Hematopoietic multipotent progenitor cell treated with erythropoietin and hydrocortisone succinate and interleukin-3 and kit ligand, for 17 days (in vitro differentiated cells): Measurements from ENCODE around the gene CABLES2.
A peak's percentile ranks its signal among the peaks of the same experiment; 100 is the strongest.

Experiments
- DNase-seq: peaks from one replicate; pipeline ENCODE4 v3.0.0-alpha.2; 2015; ENCODE audit warnings: low spot score

CABLES2 gene, protein sequence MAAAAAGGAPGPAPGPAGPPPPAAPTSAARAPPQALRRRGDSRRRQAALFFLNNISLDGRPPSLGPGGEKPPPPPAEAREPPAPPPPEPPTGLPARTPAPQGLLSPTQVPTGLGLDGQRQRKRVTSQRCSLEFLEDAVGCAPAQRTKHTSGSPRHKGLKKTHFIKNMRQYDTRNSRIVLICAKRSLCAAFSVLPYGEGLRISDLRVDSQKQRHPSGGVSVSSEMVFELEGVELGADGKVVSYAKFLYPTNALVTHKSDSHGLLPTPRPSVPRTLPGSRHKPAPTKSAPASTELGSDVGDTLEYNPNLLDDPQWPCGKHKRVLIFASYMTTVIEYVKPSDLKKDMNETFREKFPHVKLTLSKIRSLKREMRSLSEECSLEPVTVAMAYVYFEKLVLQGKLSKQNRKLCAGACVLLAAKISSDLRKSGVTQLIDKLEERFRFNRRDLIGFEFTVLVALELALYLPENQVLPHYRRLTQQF

GRCh38 chr20:62407221-62407992, at the start of gene CABLES2:
Gene CABLES2, minus strand, starts transcription at chr20:62407285. Its CDS starts 9 bp downstream, at chr20:62407276.
- peak; percentile 92 for DNase-seq

DNA sequence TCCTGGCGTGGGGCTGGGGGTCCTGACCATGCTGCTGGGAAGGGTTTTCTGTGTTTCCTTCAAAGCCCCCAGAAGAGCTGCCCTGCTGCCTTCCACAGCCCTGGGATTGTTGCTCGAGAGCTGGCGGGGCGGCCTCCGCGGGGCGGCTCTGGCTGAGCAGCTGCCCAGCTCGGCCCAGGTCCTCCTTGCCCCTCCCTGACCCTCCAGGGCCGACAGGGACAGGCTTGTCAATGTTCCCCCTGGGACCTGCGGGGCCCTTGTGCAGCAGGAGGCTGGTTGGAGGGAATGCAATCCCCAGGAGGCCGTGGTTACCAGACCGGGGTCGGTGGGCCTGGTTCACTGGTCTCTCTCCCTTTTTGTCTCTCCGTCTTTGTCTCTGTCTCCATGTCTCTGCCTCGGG, 48.8 kb upstream of the CABLES2 start:
- DNase-seq: no peak

DNA sequence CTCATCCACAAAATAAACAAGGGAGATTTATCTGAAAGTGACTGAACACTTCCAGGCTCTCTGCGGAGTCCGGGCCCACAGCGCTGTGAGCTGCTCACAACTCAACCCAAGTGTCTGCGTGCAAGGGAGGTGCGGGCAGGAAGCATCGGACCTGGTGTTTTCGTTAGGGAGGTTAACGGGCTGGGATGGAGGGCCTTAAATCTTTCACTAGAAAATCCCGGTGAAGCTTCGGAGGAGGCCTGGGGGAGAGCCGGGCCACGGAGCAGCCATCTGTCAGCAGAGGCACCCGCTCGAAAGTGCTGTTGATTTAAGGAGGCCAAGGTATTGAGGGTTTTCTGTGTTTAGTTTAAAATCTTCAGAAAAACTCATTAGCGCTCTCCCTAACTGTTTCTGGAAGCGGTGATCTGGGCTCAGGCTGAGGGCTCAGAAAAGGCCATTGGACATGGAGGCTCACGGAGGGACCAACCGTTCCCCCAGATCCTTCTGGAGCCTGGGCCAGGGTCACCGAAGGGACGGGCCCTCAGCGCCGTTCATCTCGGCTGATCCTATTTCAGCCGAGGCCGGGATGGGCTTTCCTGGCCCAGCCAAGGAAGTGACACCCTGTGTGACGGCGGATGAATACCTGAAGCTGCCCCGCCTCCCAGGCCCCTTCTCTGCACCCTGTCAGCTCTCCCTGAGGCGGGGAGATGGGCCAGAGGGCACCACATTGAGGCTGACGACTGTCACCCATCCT, 48.0 kb upstream of the CABLES2 start:
- DNase-seq: no peak

GRCh38 chr20:62453186-62453808, 46.2 kb upstream of the CABLES2 start:
- DNase-seq: no peak

DNA sequence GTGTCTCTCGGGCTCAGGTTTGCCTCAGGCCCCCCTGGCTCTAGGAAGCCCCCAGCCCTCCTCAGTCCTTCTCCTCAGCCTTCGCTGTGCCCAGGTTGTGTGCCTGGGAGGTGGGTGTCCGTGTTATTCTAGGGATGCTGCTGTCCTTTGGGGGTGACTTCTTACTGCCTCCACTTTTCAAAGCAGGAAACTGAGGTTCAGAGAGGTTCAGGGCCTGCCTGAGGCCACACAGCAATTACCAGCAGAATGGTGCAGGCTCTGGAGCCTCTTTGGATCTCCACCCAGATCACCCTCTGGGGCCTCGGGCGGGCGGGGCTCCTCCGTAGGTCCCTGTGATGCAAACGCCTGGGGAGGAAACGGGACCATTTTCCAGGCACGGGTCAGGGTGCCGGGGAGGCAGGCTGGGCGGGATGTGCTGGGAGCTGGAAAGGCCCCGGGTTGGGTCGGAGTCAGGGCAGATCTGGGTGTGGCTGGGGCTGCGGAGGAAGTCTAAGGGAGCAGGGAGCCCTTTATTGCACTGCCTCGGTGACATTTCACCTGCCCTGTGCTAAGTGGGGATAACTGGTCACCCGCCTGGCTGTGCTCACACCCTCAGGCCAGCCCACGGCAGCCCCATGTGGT, 45.5 kb upstream of the CABLES2 start:
- DNase-seq: no peak

GRCh38 chr20:62451970-62452369, 44.9 kb upstream of the CABLES2 start:
- DNase-seq: no peak

DNA sequence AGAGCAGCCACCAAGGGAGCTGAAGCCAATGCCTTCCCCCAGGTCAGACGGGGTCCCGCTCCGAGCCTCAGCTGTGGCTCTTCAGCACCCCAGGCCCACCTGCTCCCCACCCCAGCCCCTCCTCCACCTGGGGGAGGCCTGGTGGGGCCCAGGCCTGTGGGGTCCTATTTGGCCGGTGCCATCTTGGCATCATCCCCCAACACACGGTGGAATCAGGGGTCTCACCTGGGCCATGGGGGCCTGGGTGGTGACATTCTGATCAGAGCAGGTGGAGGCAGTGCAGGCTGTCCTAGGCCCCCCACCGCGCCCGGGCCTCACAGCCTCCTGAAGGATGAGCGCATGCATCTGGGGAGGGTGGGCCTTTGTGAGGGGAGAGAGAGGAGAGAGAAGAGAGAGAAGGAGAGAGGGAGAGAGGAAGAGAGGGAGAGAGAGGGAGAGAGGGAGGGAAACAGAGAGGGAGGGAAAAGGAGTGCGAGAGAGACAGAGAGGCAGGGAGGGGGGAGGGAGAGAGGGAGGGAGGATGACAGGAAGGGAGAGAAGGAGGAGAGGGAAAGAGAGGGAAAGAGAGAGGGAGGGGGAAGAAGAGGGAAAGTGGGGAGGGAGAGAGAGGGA, 44.2 kb upstream of the CABLES2 start:
- no peak for DNase-seq

DNA sequence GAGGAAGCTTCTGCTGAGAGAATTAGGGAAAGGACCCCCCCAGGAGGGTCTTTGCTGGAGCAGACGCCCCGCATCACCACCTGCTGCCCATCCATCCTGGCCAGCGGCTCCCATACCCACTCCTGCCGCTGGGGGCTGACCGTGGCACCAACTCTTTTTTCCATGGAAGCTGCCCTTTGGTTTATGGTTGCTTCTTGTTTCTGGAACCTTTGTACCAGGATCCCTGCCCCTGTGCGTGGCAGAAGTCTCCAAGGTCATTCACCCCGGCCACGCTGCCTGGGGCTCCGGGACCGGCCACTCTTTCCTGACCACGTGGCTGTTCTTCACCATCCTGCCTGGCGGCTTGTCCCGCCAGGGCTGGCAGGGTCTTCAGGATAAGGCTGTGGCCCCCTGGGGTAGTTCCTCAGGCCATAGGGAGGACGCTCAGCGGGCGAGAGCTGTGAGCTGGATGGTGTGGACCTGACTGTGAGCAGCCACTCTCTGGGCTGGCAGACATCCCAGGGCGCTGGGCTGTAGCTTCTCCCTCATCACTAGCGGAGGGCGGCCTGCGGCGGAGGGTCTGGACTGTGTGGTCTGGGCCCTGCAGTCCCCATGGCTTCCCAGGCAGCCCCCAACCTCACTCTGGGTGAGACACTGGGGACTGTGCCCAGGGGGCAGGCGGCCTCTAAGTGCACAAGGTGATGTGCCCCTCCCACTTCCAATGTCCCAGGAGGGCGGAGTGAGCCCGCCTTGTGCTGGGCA, 43.0 kb upstream of the CABLES2 start:
- no peak for DNase-seq

DNA sequence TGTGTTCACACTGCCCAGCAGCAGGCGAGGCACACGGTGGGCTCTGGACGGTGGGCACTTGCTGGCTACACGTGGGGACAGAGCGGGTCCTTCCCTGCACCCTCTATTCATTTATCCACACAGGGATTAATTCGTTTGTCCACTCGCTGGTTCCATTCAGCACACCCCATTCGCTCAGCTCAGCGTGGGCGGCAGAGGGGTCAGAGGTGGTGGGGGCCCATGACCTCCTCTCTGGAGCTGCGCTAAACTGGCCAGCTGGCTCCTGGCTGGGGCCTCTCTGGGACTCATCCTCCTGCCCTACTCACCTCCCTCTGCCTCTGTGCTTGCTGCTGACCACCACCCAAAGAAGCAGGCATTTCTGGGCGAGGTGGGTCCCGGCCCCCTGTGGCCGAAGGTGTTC, 41.7 kb upstream of the CABLES2 start:
- no peak for DNase-seq

DNA sequence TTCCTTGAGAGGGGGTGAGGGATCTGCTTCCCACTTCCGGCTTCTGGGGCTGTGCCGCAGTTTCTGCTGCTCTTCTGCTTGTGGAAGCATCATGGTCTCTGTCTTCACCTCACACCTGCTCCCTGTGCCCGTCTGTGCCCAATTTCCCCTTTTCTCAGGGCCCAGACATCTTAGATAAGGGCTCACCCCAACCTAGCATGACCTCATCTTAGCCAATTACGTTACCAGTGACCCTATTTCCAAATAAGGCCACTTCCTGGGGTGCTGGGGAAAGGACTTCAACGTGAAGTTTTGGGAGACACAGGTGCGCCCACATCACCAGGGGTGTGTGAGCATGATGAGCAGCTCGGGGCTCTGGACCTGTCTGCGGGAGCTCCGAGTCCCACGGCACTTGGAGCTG, 41.0 kb upstream of the CABLES2 start:
- DNase-seq: no peak

DNA sequence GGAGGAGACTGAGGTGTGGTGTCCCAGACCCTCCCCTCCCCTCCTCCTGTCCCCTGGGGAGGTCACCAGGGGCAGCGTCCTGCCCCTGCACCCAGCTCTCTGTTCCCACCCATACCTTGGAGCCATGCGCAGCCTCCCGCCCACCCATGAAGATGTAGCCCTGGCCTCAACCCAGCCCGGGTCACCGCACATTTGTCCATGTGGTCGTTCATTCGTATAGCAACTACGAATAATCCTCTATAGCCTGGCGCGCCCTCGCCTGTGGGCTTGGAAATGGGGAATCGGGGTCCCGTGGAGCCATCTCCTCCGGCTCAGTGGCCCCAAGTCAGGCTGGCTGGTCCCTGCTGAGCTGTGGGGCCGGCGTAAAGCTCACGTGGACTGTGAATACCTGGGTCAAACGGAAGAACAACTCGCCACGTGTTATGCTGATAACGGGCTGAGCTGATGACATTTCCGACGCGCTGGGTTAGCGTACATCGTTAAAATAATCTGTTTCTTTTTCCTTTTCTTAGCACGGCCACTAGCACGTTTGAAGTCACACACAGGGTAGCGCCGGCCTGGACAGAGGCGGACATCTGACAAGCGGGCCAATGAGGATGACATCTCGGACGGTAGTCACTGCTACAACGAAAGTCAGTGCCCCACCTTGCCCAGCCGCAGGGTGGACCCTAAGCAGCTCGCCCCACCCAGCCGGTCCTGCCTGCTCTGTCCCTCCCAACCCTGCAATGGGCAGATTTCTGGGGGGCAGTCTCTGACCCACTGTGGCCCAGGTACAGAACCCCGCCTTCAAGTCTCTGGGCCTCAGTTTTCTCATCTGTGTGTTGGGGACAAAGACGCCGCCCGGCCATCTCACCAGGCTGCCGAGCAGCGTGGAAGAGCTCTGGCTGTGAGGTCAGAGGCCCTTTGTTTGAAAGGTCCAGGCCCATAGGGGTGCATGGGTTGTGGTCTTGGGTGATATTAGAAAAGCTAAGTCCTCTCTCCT, 40.1 kb upstream of the CABLES2 start:
- DNase-seq: no peak

DNA sequence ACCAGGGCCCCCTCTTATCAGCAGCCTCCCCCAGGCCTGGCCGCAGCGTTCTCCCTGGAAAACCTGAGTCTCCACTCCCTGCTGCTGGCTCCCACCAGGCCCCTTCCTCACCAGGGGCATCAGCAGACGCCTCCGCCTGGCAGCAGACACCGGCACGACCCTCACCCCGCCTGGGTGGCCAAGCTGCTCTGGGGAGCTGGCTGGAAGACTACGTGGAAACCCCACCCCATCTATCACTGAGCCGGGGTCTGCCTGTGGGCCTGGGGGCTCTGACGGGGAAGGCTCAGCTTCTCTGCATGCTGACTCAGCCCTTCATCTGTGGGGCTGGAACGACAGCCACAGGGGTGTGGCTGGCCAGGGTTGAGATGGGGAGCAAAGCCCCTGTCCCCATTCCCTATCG, 39.4 kb upstream of the CABLES2 start:
- DNase-seq: no peak

DNA sequence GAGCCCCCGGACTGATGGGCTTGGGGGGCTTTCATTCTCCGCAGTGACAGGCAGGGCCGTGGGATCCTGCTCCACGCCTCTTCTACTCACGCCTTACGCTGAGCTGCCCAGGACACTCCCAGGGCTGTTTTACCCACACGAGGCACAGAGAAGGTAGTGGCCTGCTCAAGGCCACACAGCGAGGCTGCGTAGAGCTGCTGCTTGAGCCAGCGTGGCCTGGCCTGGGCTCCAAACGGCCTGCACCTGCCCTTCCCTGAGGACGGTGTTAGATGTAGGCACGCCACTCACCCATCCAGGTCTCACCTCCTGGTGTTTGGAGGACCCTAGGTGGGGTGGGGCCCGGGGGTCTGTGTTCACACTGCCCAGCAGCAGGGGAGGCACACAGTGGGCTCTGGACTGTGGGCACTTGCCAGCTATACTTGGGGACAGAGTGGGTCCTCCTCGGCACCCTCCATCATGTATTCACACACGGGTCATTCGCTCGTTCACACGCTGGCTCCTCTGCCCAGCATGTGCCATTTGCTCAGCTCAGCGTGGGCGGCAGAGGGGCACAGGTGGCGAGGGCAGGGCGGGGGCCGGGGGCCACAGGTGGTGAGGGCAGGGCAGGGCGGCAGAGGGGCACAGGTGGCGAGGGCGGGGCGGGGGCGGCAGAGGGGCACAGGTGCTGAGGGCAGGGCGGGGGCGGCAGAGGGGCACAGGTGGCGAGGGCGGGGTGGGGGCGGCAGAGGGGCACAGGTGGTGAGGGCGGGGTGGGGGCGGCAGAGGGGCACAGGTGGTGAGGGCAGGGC, 38.7 kb upstream of the CABLES2 start:
- no peak for DNase-seq

GRCh38 chr20:62444286-62444685, 37.2 kb upstream of the CABLES2 start:
- DNase-seq: no peak

GRCh38 chr20:62441987-62442539, 35.0 kb upstream of the CABLES2 start:
- DNase-seq: no peak

GRCh38 chr20:62439218-62439617, 32.1 kb upstream of the CABLES2 start:
- DNase-seq: no peak

DNA sequence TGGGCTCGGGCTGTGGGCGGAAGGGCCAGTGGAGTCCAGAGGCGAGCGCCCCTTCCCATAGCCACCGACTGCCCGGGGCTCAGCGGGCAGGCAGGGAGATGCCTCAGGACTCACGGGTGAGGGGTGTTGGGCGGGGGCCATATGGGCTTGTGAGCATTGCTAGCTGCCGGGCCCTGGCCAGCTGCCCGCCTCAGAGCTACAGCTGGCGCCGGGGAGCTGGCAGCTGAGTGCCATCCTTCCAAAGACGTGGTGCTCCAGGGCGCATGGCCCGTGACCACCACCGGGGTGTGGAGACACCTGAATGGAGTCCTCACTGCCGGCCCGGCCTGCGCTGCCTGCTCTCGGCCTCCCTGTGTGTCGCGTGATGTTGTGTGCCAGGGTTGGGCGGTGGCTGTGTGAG, 30.8 kb upstream of the CABLES2 start:
- no peak for DNase-seq

DNA sequence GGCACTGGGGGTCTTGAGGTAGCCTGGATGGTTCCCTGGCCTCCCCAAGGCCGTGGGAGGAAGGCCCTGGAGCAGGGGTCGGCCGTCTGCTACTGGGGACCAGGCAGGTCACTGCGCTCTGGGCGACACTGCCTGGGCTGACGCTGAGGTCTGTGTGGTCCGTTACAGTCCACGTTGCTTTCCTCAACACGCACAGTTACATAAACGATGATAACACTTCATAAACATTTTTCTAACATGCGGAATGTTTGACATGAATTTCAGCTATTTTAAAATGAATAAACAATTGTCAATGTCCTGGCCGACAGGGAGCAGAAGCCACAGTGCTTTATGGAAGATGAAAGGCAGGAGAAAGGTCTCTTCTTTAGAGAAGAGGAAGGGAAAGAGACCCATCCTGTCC, 30.4 kb upstream of the CABLES2 start:
- DNase-seq: no peak
